MM.1S (cell line): ENCODE data around the gene RAD1.

Source experiments
- DNase-seq: peaks from one replicate; pipeline ENCODE4 v3.0.0-alpha.2; 2015
- H2AFZ ChIP-seq: fragments of 300-600 bp; sonication (generic); 2 replicates; pipeline ENCODE4 v1.6.0; 2016; ENCODE audit warnings: antibody characterized with exemption, low read length
- H3F3A ChIP-seq: fragments of 300-600 bp; sonication (generic); 2 replicates; pipeline ENCODE4 v1.6.1; 2016; ENCODE audit warnings: mild to moderate bottlenecking, antibody characterized with exemption, low read length, moderate library complexity, mixed read lengths; ENCODE audit not compliant: insufficient read depth
- H3K27ac ChIP-seq: fragments of 300-600 bp; sonication (generic); 2 replicates; pipeline ENCODE4 v1.5.1; 2016; ENCODE audit warnings: mild to moderate bottlenecking, low read length
- H3K27me3 ChIP-seq: fragments of 300-600 bp; sonication (generic); replicated peaks from 2 replicates; pipeline ENCODE4 v1.6.0; 2016; ENCODE audit warnings: low read length; ENCODE audit not compliant: insufficient read depth
- H3K36me3 ChIP-seq: fragments of 300-600 bp; sonication (generic); replicated peaks from 2 replicates; pipeline ENCODE4 v1.6.1; 2016; ENCODE audit warnings: mild to moderate bottlenecking, low read length, mixed read lengths; ENCODE audit not compliant: insufficient read depth
- H3K4me1 ChIP-seq: fragments of 300-600 bp; sonication (generic); 2 replicates; pipeline ENCODE4 v1.6.1; 2016; ENCODE audit warnings: low read length, mixed read lengths
- H3K4me2 ChIP-seq: fragments of 300-600 bp; sonication (generic); 2 replicates; pipeline ENCODE4 v1.6.0; 2016; ENCODE audit warnings: low read depth, low read length
- H3K4me3 ChIP-seq: fragments of 300-600 bp; sonication (generic); 2 replicates; pipeline ENCODE4 v1.5.1; 2016; ENCODE audit warnings: low read length, mixed read lengths
- H3K79me2 ChIP-seq: fragments of 300-600 bp; sonication (generic); 2 replicates; pipeline ENCODE4 v1.6.1; 2016; ENCODE audit warnings: mixed run types, low read length, mixed read lengths
- H3K9ac ChIP-seq: fragments of 300-600 bp; sonication (generic); 2 replicates; pipeline ENCODE4 v1.6.1; 2016; ENCODE audit warnings: low read length, mixed read lengths
- H3K9me2 ChIP-seq: fragments of 300-600 bp; sonication (generic); replicated peaks from 2 replicates; pipeline ENCODE4 v1.6.1; 2016; ENCODE audit warnings: mild to moderate bottlenecking, low read length, mixed read lengths; ENCODE audit not compliant: insufficient read depth
- H3K9me3 ChIP-seq: fragments of 300-600 bp; sonication (generic); replicated peaks from 2 replicates; pipeline ENCODE4 v1.6.1; 2016; ENCODE audit warnings: mild to moderate bottlenecking, low read length, mixed read lengths; ENCODE audit not compliant: insufficient read depth
- H4K20me1 ChIP-seq: fragments of 300-600 bp; sonication (generic); 2 replicates; pipeline ENCODE4 v1.6.1; 2016; ENCODE audit warnings: mild to moderate bottlenecking, low read length, moderate library complexity, mixed read lengths; ENCODE audit not compliant: insufficient read depth
- CTCF ChIP-seq: fragments of 300-600 bp; sonication (generic); IDR thresholded peaks from 2 replicates; pipeline ENCODE4 v1.5.1; 2016; ENCODE audit warnings: antibody characterized with exemption, low read length, mixed read lengths
- EZH2 ChIP-seq: fragments of 300-600 bp; sonication (generic); optimal IDR thresholded peaks from 2 replicates; pipeline ENCODE3; 2017; ENCODE audit warnings: low read depth, mild to moderate bottlenecking, antibody characterized with exemption, low read length, mixed read lengths
- EZH2phosphoT487 ChIP-seq: fragments of 300-600 bp; sonication (generic); IDR thresholded peaks from 2 replicates; pipeline ENCODE4 v1.6.1; 2018; ENCODE audit warnings: antibody characterized with exemption, low read length

The RAD1 gene

GRCh38 chr5:34913072-34913471 is 2.2 kb downstream of the RAD1 start:
- Histone ChIP-seq H3K4me1 (peaks cover 6% of the 10 kb centered on the region; the same call in 1 of the 2 replicates), H3K27ac (no peak overlapping the region), H3K79me2 (peaks cover 61% of the 10 kb centered on the region), H3K27me3 (no peaks in the 10 kb centered on the region), H2AFZ (no peak overlapping the region), H3K36me3 (peaks cover 6% of the 10 kb centered on the region; the same call in 1 of the 2 replicates), H3F3A (peaks cover 7% of the 10 kb centered on the region), H3K9me3 (no peaks in the 10 kb centered on the region), H4K20me1 (no peaks in the 10 kb centered on the region), H3K9ac (no peak overlapping the region), H3K4me3 (no peak overlapping the region), H3K4me2 (no peak overlapping the region), H3K9me2 (no peaks in the 10 kb centered on the region)
- DNase-seq = no peak
- TF ChIP-seq EZH2 (no peak), CTCF (no peak), EZH2phosphoT487 (no peak)

DNA sequence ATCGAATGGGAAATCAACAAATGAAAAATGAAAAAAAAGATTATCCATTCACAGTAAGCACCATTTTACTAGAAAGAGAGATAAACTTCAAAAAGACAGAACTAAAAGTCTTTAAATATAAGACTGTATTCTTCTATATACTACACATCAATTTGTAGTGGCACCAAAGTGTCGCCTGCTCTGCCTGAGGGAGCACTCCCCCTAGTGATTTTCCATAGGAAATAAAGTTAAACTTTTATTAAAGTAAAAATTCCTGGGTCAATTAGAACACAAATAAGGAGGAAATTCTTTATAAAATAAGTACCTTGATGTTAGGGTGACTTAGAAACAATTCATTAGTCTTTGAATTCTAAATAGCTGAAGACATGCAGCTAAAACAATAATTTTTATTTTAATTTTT is 9.7 kb downstream of the RAD1 start:
- no peak for DNase-seq
- no peaks in the 10 kb centered on the region for H3K79me2 ChIP-seq
- no peak for TF ChIP-seq EZH2
- TF ChIP-seq EZH2phosphoT487 = no peak
- TF ChIP-seq CTCF = peak; percentile 25

GRCh38 chr5:34903260-34903659 is 12.0 kb downstream of the RAD1 start:
- Histone ChIP-seq H3K9me3 (no peaks in the 10 kb centered on the region), H4K20me1 (no peaks in the 10 kb centered on the region), H3K27me3 (no peaks in the 10 kb centered on the region), H3K4me3 (no peak overlapping the region), H3K9ac (no peak overlapping the region), H2AFZ (no peak overlapping the region), H3K36me3 (no peaks in the 10 kb centered on the region), H3K4me2 (no peak overlapping the region), H3F3A (no peaks in the 10 kb centered on the region), H3K9me2 (no peaks in the 10 kb centered on the region), H3K79me2 (no peaks in the 10 kb centered on the region), H3K4me1 (no peaks in the 10 kb centered on the region), H3K27ac (no peak overlapping the region)
- no peak for TF ChIP-seq CTCF
- TF ChIP-seq EZH2 = no peak
- no peak for TF ChIP-seq EZH2phosphoT487
- DNase-seq = no peak

More for the DNA sequence above, 9.7 kb downstream of the RAD1 start:
- Histone ChIP-seq H3K36me3 (no peaks in the 10 kb centered on the region), H3K9me2 (no peaks in the 10 kb centered on the region), H3K9me3 (no peaks in the 10 kb centered on the region), H3K27ac (no peak overlapping the region), H4K20me1 (no peaks in the 10 kb centered on the region), H3K4me1 (no peaks in the 10 kb centered on the region), H2AFZ (no peak overlapping the region), H3F3A (no peaks in the 10 kb centered on the region), H3K4me3 (no peak overlapping the region), H3K4me2 (no peak overlapping the region), H3K9ac (no peak overlapping the region), H3K27me3 (no peaks in the 10 kb centered on the region)
